Measurements from ENCODE around the gene KLHDC9. TPM values are rescaled to one million over a fixed set of nuclear protein-coding genes. Genes with fewer than 3 reads are reported as not detected.

The KLHDC9 gene
- total RNA-seq, 1 experiment from 2014 or later, result 6.1 TPM

- Histone ChIP-seq H3K4me3 (ENCODE audit: low read length) (no peak within 1 kb of the TSS), H4K20me1 (ENCODE audit: insufficient read depth, low read depth, low read length) (no peaks in the 10 kb centered on the region), H3K4me1 (ENCODE audit: low read length) (no peaks in the 10 kb centered on the region), H3K4me2 (ENCODE audit: low read depth, low read length, poor library complexity, severe bottlenecking) (no peak within 1 kb of the TSS), H3K36me3 (ENCODE audit: insufficient read depth, low read length) (no peaks in the 10 kb centered on the region), H3K9ac (ENCODE audit: low read length) (no peak within 1 kb of the TSS), H2AFZ (ENCODE audit: low read length) (no peak within 1 kb of the TSS), H3K27ac (ENCODE audit: low read length) (no peak within 1 kb of the TSS), H3K9me2 (replicated peaks; ENCODE audit: insufficient read depth, low read length) (no peaks in the 10 kb centered on the region), H3K9me3 (ENCODE audit: low read length) (no peaks in the 10 kb centered on the region), H3K27me3 (ENCODE audit: low read length) (no peaks in the 10 kb centered on the region), H3K79me2 (ENCODE audit: low read length) (no peaks in the 10 kb centered on the region)
- no peak for DNase-seq
These were observed 8.8 kb upstream of the KLHDC9 start, which contains the start of gene NECTIN4 for GRCh38 chr1:161089251-161089924. Gene NECTIN4 (minus strand): TSS chr1:161089558. CDS start chr1:161089296, 262 bp downstream.

DNA sequence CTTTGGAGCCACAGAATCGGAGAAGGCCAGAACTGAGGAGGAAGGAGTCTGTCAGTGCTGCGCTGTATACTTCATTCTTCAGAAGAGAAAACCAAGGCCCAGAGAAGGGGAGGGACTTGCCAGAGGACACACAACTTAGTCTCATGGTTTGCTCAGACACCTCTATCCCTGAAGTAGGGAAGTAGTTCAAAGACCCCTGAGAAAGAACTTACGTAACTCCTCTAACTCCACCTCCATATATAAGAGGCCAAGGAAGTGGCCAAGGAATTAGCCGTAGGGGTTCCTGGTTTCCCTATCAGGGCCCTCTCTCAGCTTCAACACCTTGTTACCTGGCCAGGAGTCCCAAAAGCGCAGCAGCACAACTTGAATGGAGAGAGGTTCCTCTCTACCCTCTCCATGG lies 8.2 kb upstream of the KLHDC9 start:
- H3K4me3 ChIP-seq (ENCODE audit: low read length), result no peak overlapping the region
- H3K79me2 ChIP-seq (ENCODE audit: low read length), result no peaks in the 10 kb centered on the region
- H3K9ac ChIP-seq (ENCODE audit: low read length), result no peak overlapping the region
- no peaks in the 10 kb centered on the region for H3K9me2 ChIP-seq (replicated peaks; ENCODE audit: insufficient read depth, low read length)
- no peak overlapping the region for H2AFZ ChIP-seq (ENCODE audit: low read length)
- no peak overlapping the region for H3K27ac ChIP-seq (ENCODE audit: low read length)
- H3K36me3 ChIP-seq (ENCODE audit: insufficient read depth, low read length), result no peaks in the 10 kb centered on the region
- H4K20me1 ChIP-seq (ENCODE audit: insufficient read depth, low read depth, low read length), result no peaks in the 10 kb centered on the region
- H3K4me2 ChIP-seq (ENCODE audit: low read depth, low read length, poor library complexity, severe bottlenecking), result no peak overlapping the region
- no peaks in the 10 kb centered on the region for H3K9me3 ChIP-seq (ENCODE audit: low read length)
- H3K4me1 ChIP-seq (ENCODE audit: low read length), result no peaks in the 10 kb centered on the region
- DNase-seq, result no peak
- H3K27me3 ChIP-seq (ENCODE audit: low read length), result no peaks in the 10 kb centered on the region

GRCh38 chr1:161090617-161091016 lies 7.5 kb upstream of the KLHDC9 start:
- Histone ChIP-seq H3K36me3 (ENCODE audit: insufficient read depth, low read length) (no peaks in the 10 kb centered on the region), H2AFZ (ENCODE audit: low read length) (no peak overlapping the region), H3K4me3 (ENCODE audit: low read length) (no peak overlapping the region), H3K9me2 (replicated peaks; ENCODE audit: insufficient read depth, low read length) (no peaks in the 10 kb centered on the region), H3K9ac (ENCODE audit: low read length) (no peak overlapping the region), H3K79me2 (ENCODE audit: low read length) (no peaks in the 10 kb centered on the region), H3K9me3 (ENCODE audit: low read length) (no peaks in the 10 kb centered on the region), H3K27me3 (ENCODE audit: low read length) (no peaks in the 10 kb centered on the region), H3K27ac (ENCODE audit: low read length) (no peak overlapping the region), H3K4me2 (ENCODE audit: low read depth, low read length, poor library complexity, severe bottlenecking) (no peak overlapping the region), H4K20me1 (ENCODE audit: insufficient read depth, low read depth, low read length) (no peaks in the 10 kb centered on the region), H3K4me1 (ENCODE audit: low read length) (no peaks in the 10 kb centered on the region)
- no peak for DNase-seq

DNA sequence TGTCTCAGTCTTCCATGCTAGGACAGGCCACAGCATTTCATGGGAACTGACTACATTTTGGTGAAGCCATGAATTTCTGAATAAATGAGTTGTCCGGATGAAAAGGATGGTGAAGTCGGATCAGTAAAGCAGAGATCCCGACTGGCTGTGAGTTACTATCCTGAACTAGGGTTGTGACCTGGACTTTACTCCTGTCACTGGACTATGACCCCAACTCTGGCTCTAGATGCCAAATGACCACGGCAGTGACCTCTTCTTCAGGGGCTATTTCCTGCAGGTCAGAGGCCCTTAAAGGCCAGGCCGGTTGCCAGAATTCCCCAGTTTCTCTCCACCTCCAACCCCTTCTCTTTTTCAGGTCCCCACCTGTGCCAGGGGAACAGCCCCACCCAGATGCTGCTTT lies 7.1 kb upstream of the KLHDC9 start:
- no peak for DNase-seq
- no peak overlapping the region for H3K4me3 ChIP-seq (ENCODE audit: low read length)
- H3K36me3 ChIP-seq (ENCODE audit: insufficient read depth, low read length), result no peaks in the 10 kb centered on the region
- no peaks in the 10 kb centered on the region for H3K27me3 ChIP-seq (ENCODE audit: low read length)
- no peaks in the 10 kb centered on the region for H3K9me2 ChIP-seq (replicated peaks; ENCODE audit: insufficient read depth, low read length)
- H3K27ac ChIP-seq (ENCODE audit: low read length), result no peak overlapping the region
- no peaks in the 10 kb centered on the region for H4K20me1 ChIP-seq (ENCODE audit: insufficient read depth, low read depth, low read length)
- H3K9ac ChIP-seq (ENCODE audit: low read length), result no peak overlapping the region
- H3K4me2 ChIP-seq (ENCODE audit: low read depth, low read length, poor library complexity, severe bottlenecking), result no peak overlapping the region
- no peak overlapping the region for H2AFZ ChIP-seq (ENCODE audit: low read length)
- H3K79me2 ChIP-seq (ENCODE audit: low read length), result no peaks in the 10 kb centered on the region
- no peaks in the 10 kb centered on the region for H3K4me1 ChIP-seq (ENCODE audit: low read length)
- H3K9me3 ChIP-seq (ENCODE audit: low read length), result no peaks in the 10 kb centered on the region

DNA sequence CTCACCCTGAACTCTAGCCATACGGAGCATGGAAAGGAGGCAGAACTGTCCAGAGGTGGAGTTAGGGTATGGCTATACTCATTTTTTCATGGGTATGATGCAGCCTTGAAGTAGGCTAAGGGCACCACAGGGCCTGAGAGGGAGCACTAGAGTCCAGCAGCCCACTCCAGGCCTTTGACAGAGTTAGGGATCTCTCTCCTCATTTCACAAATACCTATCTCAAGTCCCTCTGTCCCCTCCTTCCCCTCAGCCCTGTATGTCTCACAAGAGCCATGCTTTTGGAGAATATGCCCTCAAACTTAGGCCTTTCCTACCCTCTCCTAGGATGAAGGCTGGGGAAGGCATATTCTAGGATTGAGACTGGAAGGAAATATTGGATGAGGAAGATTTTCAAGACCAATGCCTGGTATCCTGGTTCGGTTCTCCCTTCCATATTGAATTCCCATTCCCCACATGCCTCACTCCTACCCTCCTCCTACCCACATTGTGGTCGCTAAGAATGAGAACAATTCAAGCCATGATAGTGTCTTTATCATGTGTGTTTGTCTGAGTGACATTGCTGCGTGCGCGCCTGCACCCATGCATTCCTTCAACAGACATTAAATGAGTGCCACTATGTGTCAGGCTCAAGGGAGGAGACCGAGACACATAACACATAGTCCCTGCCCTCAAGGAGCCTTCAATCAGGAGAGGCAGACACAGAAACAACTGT lies 6.2 kb upstream of the KLHDC9 start:
- Histone ChIP-seq H2AFZ (ENCODE audit: low read length) (no peak overlapping the region), H3K9me3 (ENCODE audit: low read length) (no peaks in the 10 kb centered on the region), H3K27ac (ENCODE audit: low read length) (no peak overlapping the region), H3K4me1 (ENCODE audit: low read length) (no peaks in the 10 kb centered on the region), H3K79me2 (ENCODE audit: low read length) (no peaks in the 10 kb centered on the region), H3K9ac (ENCODE audit: low read length) (no peak overlapping the region), H3K27me3 (ENCODE audit: low read length) (no peaks in the 10 kb centered on the region), H4K20me1 (ENCODE audit: insufficient read depth, low read depth, low read length) (no peaks in the 10 kb centered on the region), H3K9me2 (replicated peaks; ENCODE audit: insufficient read depth, low read length) (no peaks in the 10 kb centered on the region), H3K4me2 (ENCODE audit: low read depth, low read length, poor library complexity, severe bottlenecking) (no peak overlapping the region), H3K4me3 (ENCODE audit: low read length) (no peak overlapping the region), H3K36me3 (ENCODE audit: insufficient read depth, low read length) (no peaks in the 10 kb centered on the region)
- DNase-seq, result no peak

- Histone ChIP-seq H3K4me1 (ENCODE audit: low read length) (peaks cover 4% of the 10 kb centered on the region), H3K4me2 (ENCODE audit: low read depth, low read length, poor library complexity, severe bottlenecking) (no peak overlapping the region), H3K9me2 (replicated peaks; ENCODE audit: insufficient read depth, low read length) (no peaks in the 10 kb centered on the region), H3K27ac (ENCODE audit: low read length) (no peak overlapping the region), H3K9me3 (ENCODE audit: low read length) (no peaks in the 10 kb centered on the region), H3K36me3 (ENCODE audit: insufficient read depth, low read length) (no peaks in the 10 kb centered on the region), H3K4me3 (ENCODE audit: low read length) (no peak overlapping the region), H3K27me3 (ENCODE audit: low read length) (no peaks in the 10 kb centered on the region), H2AFZ (ENCODE audit: low read length) (no peak overlapping the region), H4K20me1 (ENCODE audit: insufficient read depth, low read depth, low read length) (no peaks in the 10 kb centered on the region), H3K79me2 (ENCODE audit: low read length) (no peaks in the 10 kb centered on the region), H3K9ac (ENCODE audit: low read length) (no peak overlapping the region)
- no peak for DNase-seq
These were observed 5.5 kb upstream of the KLHDC9 start for GRCh38 chr1:161092621-161093028.

DNA sequence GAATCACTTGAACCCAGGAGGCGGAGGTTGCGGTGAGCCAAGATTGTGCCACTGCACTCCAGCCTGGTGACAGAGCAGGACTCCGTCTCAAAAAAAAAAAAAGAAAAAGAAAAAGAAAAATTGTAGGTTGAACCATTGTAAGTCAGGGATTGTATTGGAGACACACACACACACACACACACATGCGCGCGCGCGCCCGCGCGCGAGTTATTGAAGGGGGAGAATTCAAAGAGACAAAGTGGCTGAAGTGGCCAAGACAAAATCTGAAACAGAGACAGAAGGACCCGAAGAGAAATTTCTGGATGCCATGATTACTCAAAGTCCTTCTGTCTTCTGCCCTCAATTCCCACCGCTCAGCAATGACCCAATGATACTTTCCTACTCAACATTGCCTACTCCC lies 3.7 kb upstream of the KLHDC9 start:
- H3K36me3 ChIP-seq (ENCODE audit: insufficient read depth, low read length), result no peaks in the 10 kb centered on the region

DNA sequence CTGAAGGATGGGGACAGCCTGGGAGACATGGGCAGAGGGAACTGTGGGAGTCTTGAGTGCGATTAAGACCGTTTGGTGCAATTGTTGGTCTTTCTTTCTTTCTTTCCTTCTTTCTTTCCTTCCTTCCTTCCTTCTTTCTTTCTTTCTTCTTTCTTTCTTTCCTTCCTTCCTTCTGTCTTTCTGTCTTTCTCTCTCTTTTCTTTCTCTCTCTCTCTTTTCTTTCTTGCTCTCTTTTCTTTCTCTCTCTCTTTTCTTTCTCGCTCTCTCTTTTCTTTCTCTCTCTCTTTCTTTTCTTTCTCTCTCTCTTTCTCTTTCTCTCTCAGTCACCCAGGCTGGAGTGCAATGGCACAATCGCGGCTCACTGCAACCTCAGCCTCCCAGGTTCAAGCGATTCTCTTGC lies 2.9 kb upstream of the KLHDC9 start:
- Histone ChIP-seq H3K27me3 (ENCODE audit: low read length) (no peaks in the 10 kb centered on the region), H3K4me1 (ENCODE audit: low read length) (peaks cover 21% of the 10 kb centered on the region), H4K20me1 (ENCODE audit: insufficient read depth, low read depth, low read length) (no peaks in the 10 kb centered on the region), H3K27ac (ENCODE audit: low read length) (no peak overlapping the region), H3K4me2 (ENCODE audit: low read depth, low read length, poor library complexity, severe bottlenecking) (no peak overlapping the region), H3K9me2 (replicated peaks; ENCODE audit: insufficient read depth, low read length) (no peaks in the 10 kb centered on the region), H3K9me3 (ENCODE audit: low read length) (no peaks in the 10 kb centered on the region), H3K36me3 (ENCODE audit: insufficient read depth, low read length) (peaks cover 4% of the 10 kb centered on the region; the same call in 1 of the 2 replicates), H2AFZ (ENCODE audit: low read length) (no peak overlapping the region), H3K4me3 (ENCODE audit: low read length) (no peak overlapping the region), H3K9ac (ENCODE audit: low read length) (no peak overlapping the region), H3K79me2 (ENCODE audit: low read length) (no peaks in the 10 kb centered on the region)
- DNase-seq, result no peak

More for the DNA sequence above, 3.7 kb upstream of the KLHDC9 start:
- Histone ChIP-seq H2AFZ (ENCODE audit: low read length) (no peak overlapping the region), H3K27me3 (ENCODE audit: low read length) (no peaks in the 10 kb centered on the region), H3K4me1 (ENCODE audit: low read length) (peaks cover 19% of the 10 kb centered on the region), H3K79me2 (ENCODE audit: low read length) (no peaks in the 10 kb centered on the region), H3K27ac (ENCODE audit: low read length) (no peak overlapping the region), H3K9me2 (replicated peaks; ENCODE audit: insufficient read depth, low read length) (no peaks in the 10 kb centered on the region), H4K20me1 (ENCODE audit: insufficient read depth, low read depth, low read length) (no peaks in the 10 kb centered on the region), H3K9ac (ENCODE audit: low read length) (no peak overlapping the region), H3K4me2 (ENCODE audit: low read depth, low read length, poor library complexity, severe bottlenecking) (no peak overlapping the region), H3K4me3 (ENCODE audit: low read length) (no peak overlapping the region), H3K9me3 (ENCODE audit: low read length) (no peaks in the 10 kb centered on the region)
- no peak for DNase-seq

All from Karpas-422 (cell line).